Fibroblast of villous mesenchyme (primary cell): ENCODE results near the gene CLEC4M. TPM values are rescaled to one million over a fixed set of nuclear protein-coding genes. Genes with fewer than 3 reads are reported as not detected.

ENCODE experiments used
- DNase-seq: peaks from one replicate; pipeline ENCODE4 v3.0.0-alpha.2; 2010; ENCODE audit warnings: low read depth
- H3K4me3 ChIP-seq: 2 replicates; pipeline ENCODE4 v1.5.1; 2011; ENCODE audit warnings: low read depth, mild to moderate bottlenecking, low read length
- CTCF ChIP-seq: IDR thresholded peaks from 2 replicates; pipeline ENCODE4 v1.5.1; 2012; ENCODE audit warnings: low read depth, mild to moderate bottlenecking, low read length; ENCODE audit not compliant: insufficient read depth
- total RNA-seq: library from RNA; depleted of rRNA; stranded (reverse); fragments of >200 nt; gene quantifications from 2 replicates; pipeline ENCODE4 v1.2.3, GENCODE V29; 2012

CLEC4M gene
- total RNA-seq, 1 donor = not detected

GRCh38 chr19:7729211-7729610 lies 33.8 kb upstream of the CLEC4M start:
- H3K4me3 ChIP-seq = no peak overlapping the region
- no peak for DNase-seq
- no peak for TF ChIP-seq CTCF

GRCh38 chr19:7729831-7730285 lies 33.2 kb upstream of the CLEC4M start:
- TF ChIP-seq CTCF = no peak
- DNase-seq = no peak
- no peak overlapping the region for H3K4me3 ChIP-seq

- H3K4me3 ChIP-seq = no peak overlapping the region
- TF ChIP-seq CTCF = no peak
- DNase-seq = no peak
Observed at GRCh38 chr19:7730286-7731217, 32.5 kb upstream of the CLEC4M start.

- DNase-seq = no peak
- no peak for TF ChIP-seq CTCF
- H3K4me3 ChIP-seq = no peak overlapping the region
Observed at GRCh38 chr19:7731218-7731595, 31.8 kb upstream of the CLEC4M start.

- no peak for TF ChIP-seq CTCF
- DNase-seq = no peak
- H3K4me3 ChIP-seq = no peak overlapping the region
Observed at GRCh38 chr19:7731615-7732014, 31.4 kb upstream of the CLEC4M start.

- TF ChIP-seq CTCF = no peak
- DNase-seq = no peak
- H3K4me3 ChIP-seq = no peak within 1 kb of the TSS
Observed at GRCh38 chr19:7732045-7732444, 31.0 kb upstream of the CLEC4M start, which contains the start of gene CLEC4G. TSS of gene CLEC4G (minus strand) at chr19:7732110. CDS start at chr19:7732102, 8 bp downstream.

- no peak overlapping the region for H3K4me3 ChIP-seq
- DNase-seq = no peak
- no peak for TF ChIP-seq CTCF
Observed at GRCh38 chr19:7733376-7733775, 29.7 kb upstream of the CLEC4M start.
